ENCODE results near the gene ERBB2. TPM values are rescaled to one million over a fixed set of nuclear protein-coding genes. Genes with fewer than 3 reads are reported as not detected.
"Not testable (repeated sequence)": the region's sequence is repeated elsewhere in the genome, so short reads cannot be mapped to it uniquely, and the experiment has no call there.

ERBB2 gene
- total RNA-seq, 1 donor from 2014 or later = 97.8 TPM

- DNase-seq = no peak
Observed at GRCh38 chr17:39703913-39704312, 4.0 kb downstream of the ERBB2 start.

- DNase-seq = peak; percentile 74
Observed at GRCh38 chr17:39704821-39705551, 5.1 kb downstream of the ERBB2 start.

- peak; percentile 41 for DNase-seq
Observed at GRCh38 chr17:39705786-39706348, 6.0 kb downstream of the ERBB2 start.

- DNase-seq = no peak
Observed at GRCh38 chr17:39706383-39706782, 6.5 kb downstream of the ERBB2 start.

- no peak for DNase-seq
Observed at GRCh38 chr17:39706921-39707337, 7.1 kb downstream of the ERBB2 start.

- DNase-seq = no peak
Observed at GRCh38 chr17:39709319-39709997, 9.6 kb downstream of the ERBB2 start.

- DNase-seq = no peak
Observed at GRCh38 chr17:39709998-39710964, 10.4 kb downstream of the ERBB2 start.

GRCh38 chr17:39711071-39711470 is 11.2 kb downstream of the ERBB2 start:
- not testable (repeated sequence) for DNase-seq

- no peak for DNase-seq
Observed at GRCh38 chr17:39711851-39712250, 12.0 kb downstream of the ERBB2 start.

GRCh38 chr17:39714234-39714633 is 14.4 kb downstream of the ERBB2 start:
- DNase-seq = no peak

- DNase-seq = no peak
Observed at GRCh38 chr17:39715375-39716072, 15.7 kb downstream of the ERBB2 start.

GRCh38 chr17:39716073-39716818 is 16.4 kb downstream of the ERBB2 start:
- DNase-seq = no peak

GRCh38 chr17:39716879-39717536 is 17.1 kb downstream of the ERBB2 start:
- no peak for DNase-seq

- no peak for DNase-seq
Observed at GRCh38 chr17:39717660-39718059, 17.8 kb downstream of the ERBB2 start.

GRCh38 chr17:39719563-39720355 is 19.9 kb downstream of the ERBB2 start:
- no peak for DNase-seq

GRCh38 chr17:39722104-39722503 is 22.2 kb downstream of the ERBB2 start:
- no peak for DNase-seq

GRCh38 chr17:39722965-39723848 is 23.3 kb downstream of the ERBB2 start:
- DNase-seq = no peak

GRCh38 chr17:39724731-39725130 is 24.9 kb downstream of the ERBB2 start:
- DNase-seq = no peak
